K562 (cell line): ENCODE data around the gene DRGX. TPM values are rescaled to one million over a fixed set of nuclear protein-coding genes. Genes with fewer than 3 reads are reported as not detected.

Source experiments
- ATAC-seq: fragments of 200-7000 bp; cut with Tn5 transposase; 3 replicates; pipeline ENCODE4 v1.9.1; 2020; ENCODE audit warnings: moderate library complexity
- BruUV-seq: library from RNA; stranded (reverse); fragments of 400-500 nt; replicated peaks from 2 replicates; lab custom pipeline; 2021; lab: Mats Ljungman, UMichigan
- CTCF ChIA-PET: fragments of 300-600 bp; formaldehyde crosslinking; extraction: SDS; loops from one replicate; lab custom pipeline; 2021; ENCODE audit warnings: low intra/inter-chr PET ratio; lab: Yijun Ruan, JAX
- POLR2A ChIA-PET: fragments of 300-600, 350-650 bp; sonication (Branson Sonifier 250); formaldehyde crosslinking; extraction: SDS; loops from one replicate; lab custom pipeline; 2021; ENCODE audit warnings: antibody characterized with exemption, inconsistent platforms; lab: Yijun Ruan, JAX
- DNase-seq, 4 experiments: peaks; one replicate each; pipeline versions ENCODE4 v3.0.0 to v3.0.0-alpha.2; 2011 to 2018; ENCODE audit warnings: low spot score in 3 of 4, mixed read lengths in 3 of 4; ENCODE audit errors: extremely low read depth in 1 of 4
- FAIRE-seq: peaks from 2 replicates; lab custom pipeline; 2011; peaks lifted over from hg19 to GRCh38; lab: Jason Lieb, UNC
- H2AFZ ChIP-seq: 2 replicates; pipeline ENCODE4 v1.6.0; 2011; ENCODE audit warnings: low read depth, low read length, control low read depth, inconsistent platforms
- H3K27ac ChIP-seq: fragments of 200-600 bp; 3 replicates; pipeline ENCODE4 v1.8.0; 2011; ENCODE audit warnings: low read depth, mild to moderate bottlenecking, control low read depth, inconsistent platforms, low read length, moderate library complexity, mixed read lengths; ENCODE audit errors: extremely low read depth
- H3K27me3 ChIP-seq, 2 experiments: fragments of 300-600 bp in 1 of 2; 2 replicates in 1 of 2; 3 replicates in 1 of 2; pipeline versions ENCODE4 v1.6.0 to v1.8.0; 2011; ENCODE audit warnings: inconsistent platforms in 2 of 2, low read length in 2 of 2, mild to moderate bottlenecking in 1 of 2, mixed read lengths in 1 of 2, moderate library complexity in 1 of 2; ENCODE audit not compliant: control insufficient read depth in 2 of 2, insufficient read depth in 2 of 2
- H3K36me3 ChIP-seq: fragments of 300-600 bp; 3 replicates; pipeline ENCODE4 v1.8.0; 2011; ENCODE audit warnings: mild to moderate bottlenecking, low read length, inconsistent platforms; ENCODE audit not compliant: control insufficient read depth, insufficient read depth
- H3K4me1 ChIP-seq, 2 experiments: fragments of 200-600 bp in 1 of 2; replicated peaks in 1 of 2; 2 replicates in 1 of 2; 3 replicates in 1 of 2; pipeline versions ENCODE4 v1.5.1 to v1.8.0; 2011; ENCODE audit warnings: inconsistent platforms in 2 of 2, low read length in 2 of 2, mild to moderate bottlenecking in 1 of 2, mixed read lengths in 1 of 2, moderate library complexity in 1 of 2; ENCODE audit not compliant: control insufficient read depth in 2 of 2, insufficient read depth in 2 of 2
- H3K4me2 ChIP-seq: 2 replicates; pipeline ENCODE4 v1.6.1; 2011; ENCODE audit warnings: low read length, control low read depth, inconsistent platforms, mixed read lengths; ENCODE audit not compliant: insufficient read depth
- H3K4me3 ChIP-seq: fragments of 200-600 bp; sonication (generic), shearing (Covaris generic); 2 replicates; pipeline ENCODE4 v1.5.1; 2016; ENCODE audit warnings: control low read depth, inconsistent platforms
- H3K79me2 ChIP-seq: fragments of 200-600 bp; 3 replicates; pipeline ENCODE4 v1.8.0; 2011; ENCODE audit warnings: low read length, inconsistent platforms; ENCODE audit not compliant: control insufficient read depth, insufficient read depth
- H3K9ac ChIP-seq, 2 experiments: 2 replicates each; pipeline versions ENCODE4 v1.6.0 to v1.6.1; 2011; ENCODE audit warnings: low read depth in 2 of 2, low read length in 2 of 2, control low read depth in 1 of 2, inconsistent platforms in 1 of 2, mild to moderate bottlenecking in 1 of 2, mixed read lengths in 1 of 2; ENCODE audit not compliant: insufficient read depth in 1 of 2
- H3K9me1 ChIP-seq: one replicate; pipeline ENCODE4 v1.6.0; 2011; ENCODE audit warnings: inconsistent platforms, mild to moderate bottlenecking, low read length, moderate library complexity; ENCODE audit not compliant: control insufficient read depth, insufficient read depth
- H3K9me3 ChIP-seq: replicated peaks from 2 replicates; pipeline ENCODE4 v1.5.1; 2011; ENCODE audit warnings: low read depth, low read length, inconsistent platforms; ENCODE audit not compliant: control insufficient read depth, insufficient read depth
- H4K20me1 ChIP-seq: replicated peaks from 2 replicates; pipeline ENCODE4 v1.6.1; 2011; ENCODE audit warnings: low read length, inconsistent platforms, mixed read lengths; ENCODE audit not compliant: control insufficient read depth, insufficient read depth
- KDM5B ChIP-seq: fragments of 200-600 bp; sonication (generic); IDR thresholded peaks from 2 replicates; pipeline ENCODE4 v1.6.1; 2012; ENCODE audit warnings: low read depth, mild to moderate bottlenecking, moderate library complexity, low read length, control low read depth, inconsistent platforms; ENCODE audit not compliant: insufficient replicate concordance
- LEF1 ChIP-seq: fragments of 450-650 bp; IDR thresholded peaks from 2 replicates; pipeline ENCODE4 v1.6.1; 2016; ENCODE audit warnings: mild to moderate bottlenecking
- NFIC ChIP-seq: fragments of 450-650 bp; IDR thresholded peaks from 2 replicates; pipeline ENCODE4 v1.6.1; 2017; ENCODE audit warnings: mild to moderate bottlenecking, inconsistent platforms
- POLR2AphosphoS2 ChIP-seq: IDR thresholded peaks from 2 replicates; pipeline ENCODE4 v1.6.1; 2012; ENCODE audit warnings: low read length, improper control_type of control experiment
- TEAD2 ChIP-seq: fragments of 450-650 bp; IDR thresholded peaks from 2 replicates; pipeline ENCODE4 v1.6.1; 2016; ENCODE audit warnings: missing genetic modification characterization, control low read depth, missing compliant biosample characterization
- ZNF282 ChIP-seq: sonication (generic); formaldehyde crosslinking; IDR thresholded peaks from 2 replicates; pipeline ENCODE4 v1.8.1; 2023; ENCODE audit warnings: missing genetic modification reagents
- WGBS: fragments of 100-300 bp; shearing (Covaris generic); methylation state at CpG from one replicate; pipeline ENCODE4 v1.1.6; 2016; ENCODE audit warnings: low coverage, mixed read lengths; ENCODE audit not compliant: insufficient coverage; ENCODE audit errors: missing lambda C conversion rate; 5-methylcytosine and 5-hydroxymethylcytosine counted together
- in situ Hi-C: fragments of 300-500 bp; cut with MboI; formaldehyde crosslinking; loops from 4 replicates; pipeline ENCODE4 v1.15.0; 2018; ENCODE audit warnings: inconsistent platforms, mixed read lengths
- intact Hi-C: fragments of 100-400 bp; cut with micrococcal nuclease; formaldehyde crosslinking; loops from 2 replicates; pipeline ENCODE4 v1.14.2; 2022
- polyA plus RNA-seq, 8 experiments: library from polyadenylated mRNA; depleted of rRNA in 4 of 8; stranded (reverse) in 5 of 8; unstranded in 3 of 8; fragments of >200 nt; fragmentation: Nextera tagmentation in 2 of 8; fragmentation: Illumina TruSeq in 1 of 8; extraction: Ambion mirVana in 2 of 8; extraction: Trizol in 1 of 8; gene quantifications; 2 replicates each; pipeline versions ENCODE4 v1.2.1 to v1.2.3, GENCODE V29; 2011 to 2014; ENCODE audit warnings: inconsistent platforms in 1 of 8, missing spikeins in 1 of 8
- total RNA-seq, 7 experiments: library from RNA; depleted of rRNA in 6 of 7; stranded (reverse); fragments of >200 nt in 6 of 7; fragmentation: Illumina TruSeq in 2 of 7; extraction: Trizol in 2 of 7; gene quantifications; 2 replicates each; pipeline versions ENCODE4 v1.2.1 to v1.2.3, GENCODE V29; 2011 to 2021; ENCODE audit warnings: low replicate concordance in 1 of 7
- TF ChIP-seq, protein P1 (sequence below): sonication (generic); formaldehyde crosslinking; IDR thresholded peaks from 2 replicates; pipeline ENCODE4 v1.9.0; 2022; ENCODE audit warnings: mild to moderate bottlenecking, missing genetic modification reagents

The DRGX gene
- total and polyA plus RNA-seq, 9 of the 15 experiments (the other 6 are each of a cell fraction or from before 2014, with no cell fraction given): not detected

DNA sequence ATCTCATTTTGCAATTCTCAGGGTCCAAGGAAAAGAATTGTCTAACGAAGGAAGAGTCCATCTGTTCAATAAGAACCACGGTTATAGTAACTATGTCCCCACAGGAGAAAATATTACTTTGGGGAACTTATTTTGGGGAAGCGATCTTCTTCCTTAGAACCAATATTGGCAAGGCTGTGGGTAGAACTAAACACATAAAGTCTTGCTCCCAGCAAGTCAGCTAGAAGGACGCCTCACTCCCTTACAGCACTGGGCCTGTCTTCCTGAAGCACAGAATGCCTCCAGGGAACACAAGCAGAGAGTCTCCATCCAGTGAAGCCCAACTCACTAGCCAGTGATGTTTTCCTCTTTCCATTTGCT lies 66.8 kb downstream of the DRGX start:
- Histone ChIP-seq H3K27me3 (peaks cover 2 to 12% of the 10 kb centered on the region in 2 experiments; a peak in 1 of 5 replicates), H3K79me2 (no peaks in the 10 kb centered on the region), H3K9ac (no peak overlapping the region), H4K20me1 (no peaks in the 10 kb centered on the region), H3K36me3 (no peaks in the 10 kb centered on the region; the same call in 2 of the 3 replicates), H3K4me1 (no peaks in the 10 kb centered on the region; a peak in 1 of 5 replicates), H2AFZ (no peak overlapping the region), H3K4me2 (no peak overlapping the region), H3K4me3 (no peak overlapping the region), H3K27ac (no peak overlapping the region), H3K9me1 (no peaks in the 10 kb centered on the region), H3K9me3 (no peaks in the 10 kb centered on the region)
- intact Hi-C loops (no loop called here), in situ Hi-C loops (no loop called here)
- BruUV-seq: no TSS peak
- no peak for DNase-seq
- CTCF ChIA-PET: no interaction called here
- TF ChIP-seq LEF1 (no peak), NFIC (0 out of 2 replicates have a peak, but pooled peaks have one; percentile 1), POLR2AphosphoS2 (0 out of 2 replicates have a peak, but pooled peaks have one; percentile 36)
- WGBS: 16% methylated on average over 4 of the region's 4 CpGs
- peak; percentile 42 for FAIRE-seq
- POLR2A ChIA-PET: interaction anchor here (0.5 to 1.5 kb wide), 3 partner anchors 14 to 127 kb away, joined by 3 read pairs; no protein-coding TSS in a partner anchor
- ATAC-seq: no peak

GRCh38 chr10:49328401-49329145 lies 67.3 kb downstream of the DRGX start:
- H3K79me2 ChIP-seq: no peaks in the 10 kb centered on the region
- H3K4me3 ChIP-seq: no peak overlapping the region
- no peaks in the 10 kb centered on the region; a peak in 1 of 5 replicates for H3K4me1 ChIP-seq
- BruUV-seq: no TSS peak
- FAIRE-seq (no peak), DNase-seq (no peak)
- ChIA-PET POLR2A (interaction anchor here (0.5 to 1.5 kb wide), 2 partner anchors 13 to 127 kb away, joined by 3 read pairs; no protein-coding TSS in a partner anchor), CTCF (no interaction called here)
- 15% methylated on average over 9 of the region's 9 CpGs for WGBS
- no peaks in the 10 kb centered on the region for H3K9me1 ChIP-seq
- H3K27ac ChIP-seq: no peak overlapping the region
- in situ Hi-C loops: no loop called here
- 0 out of 5 replicates have a peak, but pooled peaks cover 2 to 7% of the 10 kb centered on the region in 2 experiments for H3K27me3 ChIP-seq
- peaks cover 4% of the 10 kb centered on the region; the same call in 1 of the 3 replicates for H3K36me3 ChIP-seq
- no peak overlapping the region for H3K4me2 ChIP-seq
- H3K9ac ChIP-seq: no peak overlapping the region
- TF ChIP-seq NFIC: peak; percentile 41
- no peak for TF ChIP-seq KDM5B
- TF ChIP-seq ZNF282: no peak
- no peak for TF ChIP-seq TEAD2 (tag)
- TF ChIP-seq, protein P1, sequence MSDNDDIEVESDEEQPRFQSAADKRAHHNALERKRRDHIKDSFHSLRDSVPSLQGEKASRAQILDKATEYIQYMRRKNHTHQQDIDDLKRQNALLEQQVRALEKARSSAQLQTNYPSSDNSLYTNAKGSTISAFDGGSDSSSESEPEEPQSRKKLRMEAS: no peak
- TF ChIP-seq, all 486 proteins: peak for 1
- Histone ChIP-seq H4K20me1 (no peaks in the 10 kb centered on the region), H3K9me3 (no peaks in the 10 kb centered on the region), H2AFZ (no peak overlapping the region)
- intact Hi-C loops: no loop called here
- no peak for ATAC-seq
